Erythroblast (primary cell): ENCODE data around the gene LGALS7B.

Experiments used
- GATA1 ChIP-seq: IDR thresholded peaks from 2 replicates; pipeline ENCODE4 v1.6.1; 2011; ENCODE audit warnings: low read depth, mild to moderate bottlenecking, control low read depth, low read length, moderate library complexity
- POLR2A ChIP-seq: IDR thresholded peaks from 2 replicates; pipeline ENCODE4 v1.6.1; 2011; ENCODE audit warnings: mild to moderate bottlenecking, low read length

GRCh38 chr19:38740257-38740592 lies 48.8 kb upstream of the LGALS7B start:
- no peak for TF ChIP-seq POLR2A
- no peak for TF ChIP-seq GATA1
